Left lobe of liver (tissue), 2 donors: ENCODE measurements around the gene PRPF31. TPM values are rescaled to one million over a fixed set of nuclear protein-coding genes. Genes with fewer than 3 reads are reported as not detected.
"Not testable (repeated sequence)": the region's sequence is repeated elsewhere in the genome, so short reads cannot be mapped to it uniquely, and the experiment has no call there.

ENCODE experiments used
- ATAC-seq: fragments of 200-7000 bp; cut with Tn5 transposase; one replicate; pipeline ENCODE4 v1.9.1; 2020; ENCODE audit warnings: mild to moderate bottlenecking, moderate library complexity
- DNase-seq: peaks from one replicate; pipeline ENCODE4 v3.0.0-alpha.2; 2020; ENCODE audit warnings: low spot score
- total RNA-seq: library from RNA; stranded (reverse); gene quantifications from one replicate; pipeline ENCODE4 v1.2.1, GENCODE V29; 2021
- donor health status: DM: no; HTN: no; CAD: no; lungs with moderate emphysema.
- donor health status: DM: no; HTN: yes; CAD: no.

PRPF31 gene
- 23.2 TPM for total RNA-seq

- peak; percentile 97 for DNase-seq
- peak; percentile 96 for ATAC-seq
Observed at GRCh38 chr19:54115109-54116063, at the start of gene PRPF31, which contains the start of gene TFPT. TSS of gene PRPF31 (plus strand) at chr19:54115754. CDS start at chr19:54118279, 2,525 bp downstream. TSS of gene TFPT (minus strand) at chr19:54115657. CDS start at chr19:54115269, 388 bp downstream.

GRCh38 chr19:54069470-54069869, 46.1 kb upstream of the PRPF31 start:
- no peak for ATAC-seq
- DNase-seq = no peak

GRCh38 chr19:54073829-54074228, 41.7 kb upstream of the PRPF31 start:
- no peak for ATAC-seq
- no peak for DNase-seq

- DNase-seq = no peak
- no peak for ATAC-seq
Observed at GRCh38 chr19:54074851-54075250, 40.7 kb upstream of the PRPF31 start.

- no peak for ATAC-seq
- no peak for DNase-seq
Observed at GRCh38 chr19:54077334-54077733, 38.2 kb upstream of the PRPF31 start.

- DNase-seq = no peak
- no peak for ATAC-seq
Observed at GRCh38 chr19:54081032-54081431, 34.5 kb upstream of the PRPF31 start, which contains the start of gene TARM1. TSS of gene TARM1 (minus strand) at chr19:54081365. CDS start at chr19:54081340, 25 bp downstream.

- no peak for ATAC-seq
- DNase-seq = no peak
Observed at GRCh38 chr19:54084410-54084809, 31.1 kb upstream of the PRPF31 start.

- ATAC-seq (no peak), DNase-seq (no peak)
Observed at GRCh38 chr19:54094426-54095000, 21.0 kb upstream of the PRPF31 start.

- DNase-seq (no peak), ATAC-seq (no peak)
Observed at GRCh38 chr19:54095136-54095858, 20.3 kb upstream of the PRPF31 start.

GRCh38 chr19:54095859-54096616, 19.5 kb upstream of the PRPF31 start:
- peak; percentile 78 for ATAC-seq
- DNase-seq = not testable (repeated sequence)

- DNase-seq = no peak
- ATAC-seq = peak; percentile 33
Observed at GRCh38 chr19:54096617-54097106, 18.9 kb upstream of the PRPF31 start.

GRCh38 chr19:54099190-54099902, 16.2 kb upstream of the PRPF31 start:
- DNase-seq = no peak
- ATAC-seq = no peak

- not testable (repeated sequence) for DNase-seq, ATAC-seq
Observed at GRCh38 chr19:54099903-54100255, 15.7 kb upstream of the PRPF31 start.

GRCh38 chr19:54100561-54100960, 15.0 kb upstream of the PRPF31 start, which contains the start of gene OSCAR:
TSS of gene OSCAR (minus strand) at chr19:54100803. CDS start at chr19:54100792, 11 bp downstream.
- ATAC-seq = no peak
- no peak for DNase-seq

- ATAC-seq = peak; percentile 99
- DNase-seq = peak; percentile 99
Observed at GRCh38 chr19:54102421-54103169, 13.0 kb upstream of the PRPF31 start, which contains the start of gene NDUFA3. TSS of gene NDUFA3 (plus strand) at chr19:54102855. CDS start at chr19:54102879, 24 bp downstream.

- peak; percentile 38 for DNase-seq
- ATAC-seq = no peak
Observed at GRCh38 chr19:54104998-54105715, 10.4 kb upstream of the PRPF31 start.

- ATAC-seq (no peak), DNase-seq (no peak)
Observed at GRCh38 chr19:54105796-54106195, 9.8 kb upstream of the PRPF31 start.

- no peak for ATAC-seq
- DNase-seq = no peak
Observed at GRCh38 chr19:54106716-54107115, 8.8 kb upstream of the PRPF31 start.
